ENCODE measurements around the gene MRPL50. TPM values are rescaled to one million over a fixed set of nuclear protein-coding genes. Genes with fewer than 3 reads are reported as not detected.

The MRPL50 gene
- 15.1 and 15.4 TPM in 2 replicates for total RNA-seq

GRCh38 chr9:101398068-101398929 lies at the start of gene MRPL50, which contains the start of gene ZNF189:
Gene MRPL50, minus strand, starts transcription at chr9:101398618. Its CDS starts 26 bp downstream, at chr9:101398592.
Gene ZNF189, plus strand, starts transcription at chr9:101398851. Its CDS starts 306 bp downstream, at chr9:101399157.

GRCh38 chr9:101435601-101436079 lies 37.2 kb upstream of the MRPL50 start, which contains the start of gene ALDOB:
Gene ALDOB, minus strand, starts transcription at chr9:101435774. Its CDS starts 4,887 bp downstream, at chr9:101430887.

GRCh38 chr9:101384873-101385536 lies 13.4 kb downstream of the MRPL50 start, which contains the start of gene BAAT:
Gene BAAT, minus strand, starts transcription at chr9:101385006. Its CDS starts 13,602 bp downstream, at chr9:101371404.

Other genes with a start within 250 kb of the MRPL50 start
- under 0.01 TPM in 1 of 2 replicates, not detected in the other for gene BAAT, start 13.6 kb downstream of the MRPL50 start, total RNA-seq
- gene ZNF189, start 233 bp upstream of the MRPL50 start, total RNA-seq: 11.7 and 12.9 TPM in 2 replicates
- gene ALDOB, start 37.2 kb upstream of the MRPL50 start, total RNA-seq: not detected in 2 replicates
- gene RNF20, start 135.2 kb upstream of the MRPL50 start, total RNA-seq: 17.3 and 18.8 TPM in 2 replicates
- gene PPP3R2, start 196.4 kb upstream of the MRPL50 start, total RNA-seq: not detected in 2 replicates